ENCODE data around the gene ERBB3.

ERBB3 gene

GRCh38 chr12:56103823-56104108 lies 23.8 kb downstream of the ERBB3 start (continued):
- TF ChIP-seq ZNF701 (tag by site-specific recombination; IDR thresholded peaks at IDR 0.05) (no peak), ZNF501 (tag by site-specific recombination; IDR thresholded peaks at IDR 0.05) (no peak), ZSCAN30 (tag by site-specific recombination; IDR thresholded peaks at IDR 0.05) (no peak), ZNF391 (tag by site-specific recombination; IDR thresholded peaks at IDR 0.05; ENCODE audit: borderline replicate concordance, low read depth) (peak; percentile 84; the same call in 1 of the 2 replicates), ZNF513 (tag by site-specific recombination; IDR thresholded peaks at IDR 0.05) (no peak), ZSCAN5A (tag by site-specific recombination; IDR thresholded peaks at IDR 0.05) (0 out of 2 replicates have a peak, but pooled peaks have one; percentile 20), ZNF23 (tag by site-specific recombination; IDR thresholded peaks at IDR 0.05; ENCODE audit: borderline replicate concordance) (no peak), TSHZ1 (tag by site-specific recombination; IDR thresholded peaks at IDR 0.05; ENCODE audit: borderline replicate concordance) (no peak), IKZF3 (tag by site-specific recombination; IDR thresholded peaks at IDR 0.05) (no peak), ZBTB48 (tag by site-specific recombination; IDR thresholded peaks at IDR 0.05) (peak; percentile 80), OVOL3 (tag by site-specific recombination; IDR thresholded peaks at IDR 0.05) (no peak), ZNF48 (tag by site-specific recombination; IDR thresholded peaks at IDR 0.05) (no peak), ZFP37 (tag by site-specific recombination; IDR thresholded peaks at IDR 0.05) (no peak), ZNF776 (tag by site-specific recombination; IDR thresholded peaks at IDR 0.05; ENCODE audit: borderline replicate concordance) (no peak), ZNF626 (tag by site-specific recombination; IDR thresholded peaks at IDR 0.05) (no peak), ZNF791 (tag by site-specific recombination; IDR thresholded peaks at IDR 0.05) (no peak), ZNF112 (tag by site-specific recombination; IDR thresholded peaks at IDR 0.05) (no peak), ZNF155 (tag by site-specific recombination; IDR thresholded peaks at IDR 0.05) (no peak), TRIM28 (IDR thresholded peaks at IDR 0.05; ENCODE audit: borderline replicate concordance, low read length) (no peak), ZNF221 (tag by site-specific recombination; IDR thresholded peaks at IDR 0.05; ENCODE audit: borderline replicate concordance) (peak; percentile 43; the same call in 1 of the 2 replicates), GLI2 (tag by site-specific recombination; IDR thresholded peaks at IDR 0.05; ENCODE audit: borderline replicate concordance, low read depth) (no peak), MZF1 (tag by site-specific recombination; IDR thresholded peaks at IDR 0.05; ENCODE audit: borderline replicate concordance) (no peak; the same call in 1 of the 2 replicates), GFI1B (tag by site-specific recombination; IDR thresholded peaks at IDR 0.05) (no peak), ZNF2 (tag by site-specific recombination; IDR thresholded peaks at IDR 0.05) (peak; percentile 55), ZNF692 (tag by site-specific recombination; IDR thresholded peaks at IDR 0.05) (no peak), ZNF596 (tag by site-specific recombination; IDR thresholded peaks at IDR 0.05) (no peak), ZNF677 (tag by site-specific recombination; IDR thresholded peaks at IDR 0.05) (no peak), ZNF423 (tag by site-specific recombination; IDR thresholded peaks at IDR 0.05) (no peak), ZEB2 (tag by site-specific recombination; IDR thresholded peaks at IDR 0.05) (no peak), ZNF354C (tag by site-specific recombination; IDR thresholded peaks at IDR 0.05; ENCODE audit: borderline replicate concordance, low read depth) (no peak), ZBTB17 (tag by site-specific recombination; IDR thresholded peaks at IDR 0.05) (no peak), ZNF670 (tag by site-specific recombination; IDR thresholded peaks at IDR 0.05; ENCODE audit: low read depth) (no peak), KLF17 (tag by site-specific recombination; IDR thresholded peaks at IDR 0.05) (no peak), WT1 (tag by site-specific recombination; IDR thresholded peaks at IDR 0.05) (peak; percentile 43; the same call in 1 of the 2 replicates), SETDB1 (IDR thresholded peaks at IDR 0.05; ENCODE audit: insufficient read length, low read length) (no peak)

Data from HEK293 (cell line).